GM23248 (cell line): ENCODE results near the gene GAB2. TPM values are rescaled to one million over a fixed set of nuclear protein-coding genes. Genes with fewer than 3 reads are reported as not detected.

ENCODE experiments used
- DNase-seq: peaks from one replicate; pipeline ENCODE4 v3.0.0-alpha.2; 2015
- H2AFZ ChIP-seq: fragments of 200-600 bp; sonication (generic); 2 replicates; pipeline ENCODE4 v1.6.1; 2016; ENCODE audit warnings: antibody characterized with exemption
- H3F3A ChIP-seq: fragments of 200-600 bp; sonication (generic); 2 replicates; pipeline ENCODE4 v1.6.1; 2016; ENCODE audit warnings: mild to moderate bottlenecking, antibody characterized with exemption, mixed run types; ENCODE audit not compliant: insufficient read depth
- H3K27ac ChIP-seq: fragments of 200-600 bp; sonication (generic); 2 replicates; pipeline ENCODE4 v1.5.1; 2016; ENCODE audit warnings: mild to moderate bottlenecking
- H3K27me3 ChIP-seq: fragments of 200-600 bp; sonication (generic); replicated peaks from 2 replicates; pipeline ENCODE4 v1.6.1; 2016; ENCODE audit warnings: mild to moderate bottlenecking; ENCODE audit not compliant: insufficient read depth
- H3K36me3 ChIP-seq: fragments of 200-600 bp; sonication (generic); 2 replicates; pipeline ENCODE4 v1.6.1; 2016; ENCODE audit warnings: low read depth, mild to moderate bottlenecking
- H3K4me1 ChIP-seq: fragments of 200-600 bp; sonication (generic); 2 replicates; pipeline ENCODE4 v1.6.1; 2016; ENCODE audit warnings: mild to moderate bottlenecking; ENCODE audit not compliant: insufficient read depth
- H3K4me2 ChIP-seq: fragments of 200-600 bp; sonication (generic); one replicate; pipeline ENCODE4 v1.6.1; 2016; ENCODE audit warnings: mild to moderate bottlenecking; ENCODE audit not compliant: unreplicated experiment
- H3K4me3 ChIP-seq: fragments of 200-600 bp; sonication (generic); 2 replicates; pipeline ENCODE4 v1.5.1; 2016; ENCODE audit warnings: mild to moderate bottlenecking
- H3K79me2 ChIP-seq: fragments of 200-600 bp; sonication (generic); 2 replicates; pipeline ENCODE4 v1.6.1; 2016; ENCODE audit warnings: mild to moderate bottlenecking; ENCODE audit not compliant: insufficient read depth
- H3K9ac ChIP-seq: fragments of 200-600 bp; sonication (generic); 2 replicates; pipeline ENCODE4 v1.6.1; 2016; ENCODE audit warnings: mild to moderate bottlenecking
- H3K9me2 ChIP-seq: fragments of 200-600 bp; sonication (generic); 2 replicates; pipeline ENCODE4 v1.6.1; 2016; ENCODE audit warnings: mixed run types, mild to moderate bottlenecking, moderate library complexity; ENCODE audit not compliant: insufficient read depth
- H3K9me3 ChIP-seq: fragments of 200-600 bp; sonication (generic); one replicate; pipeline ENCODE4 v1.6.1; 2017; ENCODE audit warnings: low read depth
- H4K20me1 ChIP-seq: fragments of 200-600 bp; sonication (generic); 2 replicates; pipeline ENCODE4 v1.6.0; 2016; ENCODE audit not compliant: insufficient read depth
- EZH2 ChIP-seq: fragments of 200-600 bp; sonication (generic); IDR thresholded peaks from 2 replicates; pipeline ENCODE4 v1.6.1; 2018; ENCODE audit warnings: antibody characterized with exemption, mild to moderate bottlenecking; ENCODE audit not compliant: insufficient read depth, poor library complexity, severe bottlenecking
- EZH2phosphoT487 ChIP-seq: fragments of 200-600 bp; sonication (generic); IDR thresholded peaks from 2 replicates; pipeline ENCODE4 v1.6.1; 2018; ENCODE audit warnings: antibody characterized with exemption, moderate library complexity, mild to moderate bottlenecking, low read depth; ENCODE audit not compliant: insufficient read depth
- WGBS, 2 experiments: methylation state at CpG; one replicate each; pipeline ENCODE4 v1.1.6; 2015 to 2017; ENCODE audit warnings: low lambda C conversion rate in 2 of 2, low coverage in 1 of 2; ENCODE audit errors: missing lambda C conversion rate in 2 of 2; 5-methylcytosine and 5-hydroxymethylcytosine counted together
- in situ Hi-C: fragments of 300-500 bp; cut with MboI; formaldehyde crosslinking; loops from 2 replicates; pipeline ENCODE4 v1.15.0; 2020
- polyA plus RNA-seq: library from polyadenylated mRNA; unstranded; fragments of >200 nt; fragmentation: Nextera tagmentation; extraction: Ambion mirVana; gene quantifications from 2 replicates; pipeline ENCODE4 v1.2.1, GENCODE V29; 2016
- total RNA-seq: library from RNA; depleted of rRNA; stranded (reverse); fragments of >200 nt; shearing (Covaris generic); gene quantifications from 2 replicates; pipeline ENCODE4 v1.2.3, GENCODE V29; 2014

Gene GAB2
- total and polyA plus RNA-seq, 2 experiments from 2014 or later = 1.8 to 12.2 TPM

- H3K4me3 ChIP-seq = no peak overlapping the region
- H3K4me1 ChIP-seq = 0 out of 2 replicates have a peak, but pooled peaks cover 5% of the 10 kb centered on the region
- 0 out of 2 replicates have a peak, but pooled peaks cover 5% of the 10 kb centered on the region for H3K36me3 ChIP-seq
- H3K27me3 ChIP-seq = no peaks in the 10 kb centered on the region
- no peak for DNase-seq
- H3K9me3 ChIP-seq = no peaks in the 10 kb centered on the region
- H4K20me1 ChIP-seq = no peaks in the 10 kb centered on the region
- no peak overlapping the region for H2AFZ ChIP-seq
- H3K4me2 ChIP-seq = no peak overlapping the region
- H3K9me2 ChIP-seq = no peaks in the 10 kb centered on the region
- 89 to 93% methylated on average over 7 of the region's 7 CpGs for WGBS, 2 experiments
- in situ Hi-C loops = no loop called here
- H3K79me2 ChIP-seq = peaks cover 6% of the 10 kb centered on the region; the same call in 1 of the 2 replicates
- H3K27ac ChIP-seq = no peak overlapping the region
- TF ChIP-seq EZH2 (no peak), EZH2phosphoT487 (no peak)
- no peak overlapping the region for H3K9ac ChIP-seq
- peaks cover 9% of the 10 kb centered on the region; the same call in 1 of the 2 replicates for H3F3A ChIP-seq
These were observed 211.9 kb downstream of the GAB2 start for GRCh38 chr11:78205691-78206090.

- Histone ChIP-seq H3K4me3 (no peak overlapping the region), H3K4me1 (0 out of 2 replicates have a peak, but pooled peaks cover 5% of the 10 kb centered on the region), H3K9me3 (no peaks in the 10 kb centered on the region), H3K9ac (no peak overlapping the region), H2AFZ (no peak overlapping the region), H3F3A (peaks cover 9% of the 10 kb centered on the region; the same call in 1 of the 2 replicates), H3K79me2 (peaks cover 2% of the 10 kb centered on the region; the same call in 1 of the 2 replicates), H3K4me2 (no peak overlapping the region), H3K9me2 (no peaks in the 10 kb centered on the region), H3K27ac (no peak overlapping the region), H4K20me1 (no peaks in the 10 kb centered on the region), H3K27me3 (no peaks in the 10 kb centered on the region), H3K36me3 (0 out of 2 replicates have a peak, but pooled peaks cover 5% of the 10 kb centered on the region)
- 100% methylated on average over 4 of the region's 4 CpGs for WGBS, 2 experiments
- TF ChIP-seq EZH2phosphoT487 (no peak), EZH2 (no peak)
- in situ Hi-C loops = no loop called here
- DNase-seq = no peak
These were observed 212.4 kb downstream of the GAB2 start for GRCh38 chr11:78205256-78205655.

- Histone ChIP-seq H3K4me1 (0 out of 2 replicates have a peak, but pooled peaks cover 4% of the 10 kb centered on the region), H3K4me3 (no peak overlapping the region), H3K27me3 (no peaks in the 10 kb centered on the region), H3K79me2 (no peaks in the 10 kb centered on the region; the same call in 1 of the 2 replicates), H3K9me2 (no peaks in the 10 kb centered on the region), H2AFZ (no peak overlapping the region), H3K27ac (no peak overlapping the region), H3K36me3 (no peaks in the 10 kb centered on the region), H3K4me2 (no peak overlapping the region), H3F3A (peaks cover 7% of the 10 kb centered on the region; the same call in 1 of the 2 replicates), H3K9me3 (no peaks in the 10 kb centered on the region), H4K20me1 (no peaks in the 10 kb centered on the region), H3K9ac (no peak overlapping the region)
- WGBS, 2 experiments = 93 to 95% methylated on average over 10 of the region's 10 CpGs
- TF ChIP-seq EZH2phosphoT487 (no peak), EZH2 (no peak)
- in situ Hi-C loops = no loop called here
- DNase-seq = no peak
These were observed 214.4 kb downstream of the GAB2 start for GRCh38 chr11:78203184-78203583.

GRCh38 chr11:78202733-78203167, 214.9 kb downstream of the GAB2 start:
- TF ChIP-seq EZH2phosphoT487 = no peak
- no peak for TF ChIP-seq EZH2
- in situ Hi-C loops = no loop called here
- no peaks in the 10 kb centered on the region for H3K36me3 ChIP-seq
- no peaks in the 10 kb centered on the region for H3K9me3 ChIP-seq
- no peak overlapping the region for H3K27ac ChIP-seq
- H3K9ac ChIP-seq = no peak overlapping the region
- no peaks in the 10 kb centered on the region for H4K20me1 ChIP-seq
- H3K4me3 ChIP-seq = no peak overlapping the region
- no peaks in the 10 kb centered on the region for H3K9me2 ChIP-seq
- H3K4me1 ChIP-seq = 0 out of 2 replicates have a peak, but pooled peaks cover under 1% of the 10 kb centered on the region
- no peaks in the 10 kb centered on the region; the same call in 1 of the 2 replicates for H3K79me2 ChIP-seq
- H2AFZ ChIP-seq = no peak overlapping the region
- DNase-seq = no peak
- no peak overlapping the region for H3K4me2 ChIP-seq
- no peaks in the 10 kb centered on the region for H3K27me3 ChIP-seq
- 0 out of 2 replicates have a peak, but pooled peaks cover 2% of the 10 kb centered on the region for H3F3A ChIP-seq
- 63 to 75% methylated on average over 3 of the region's 3 CpGs for WGBS, 2 experiments
